ENCODE results near the gene PRSS53.
A peak's percentile ranks its signal among the peaks of the same experiment; 100 is the strongest.
"Not testable (repeated sequence)": the region's sequence is repeated elsewhere in the genome, so short reads cannot be mapped to it uniquely, and the experiment has no call there.

The PRSS53 gene

DNA sequence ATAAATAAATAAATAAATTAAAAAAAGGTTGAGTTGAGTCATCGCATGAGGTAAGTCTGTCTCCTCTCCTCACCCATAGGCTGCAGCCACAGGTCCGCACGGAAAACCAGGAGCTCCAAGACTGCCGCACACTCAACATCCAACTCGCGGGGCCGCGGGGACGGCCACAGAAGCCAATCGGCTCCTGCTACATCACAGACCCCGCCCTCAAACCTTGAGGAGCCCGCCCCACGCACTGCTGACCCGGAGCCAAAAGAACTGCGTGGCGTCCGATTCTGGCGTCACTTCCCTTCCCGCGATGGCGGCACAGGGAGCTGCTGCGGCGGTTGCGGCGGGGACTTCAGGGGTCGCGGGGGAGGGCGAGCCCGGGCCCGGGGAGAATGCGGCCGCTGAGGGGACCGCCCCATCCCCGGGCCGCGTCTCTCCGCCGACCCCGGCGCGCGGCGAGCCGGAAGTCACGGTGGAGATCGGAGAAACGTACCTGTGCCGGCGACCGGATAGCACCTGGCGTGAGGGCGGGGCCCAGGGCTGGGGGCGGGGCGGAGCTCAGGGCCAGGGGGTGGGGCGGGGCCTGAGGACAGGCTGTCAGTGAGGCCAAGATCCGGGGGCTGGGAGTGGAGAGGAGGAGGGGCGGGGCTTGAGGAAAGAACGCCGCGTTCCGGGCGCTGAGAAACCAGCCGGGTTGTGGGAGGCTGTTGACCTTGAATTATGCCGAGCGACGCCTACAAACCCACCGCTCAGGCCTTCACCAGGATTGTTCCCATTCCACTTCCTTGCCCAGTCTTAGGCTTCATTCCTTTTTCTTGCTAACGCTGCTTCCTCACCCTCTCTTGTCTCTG is 28.9 kb upstream of the PRSS53 start, which contains the start of gene KAT8:
TSS of gene KAT8 (plus strand) at position 281 of the 839 bp plus-strand sequence. CDS start at position 299, 18 bp downstream.
- DNase-seq, result peak; percentile 95 to 96

DNA sequence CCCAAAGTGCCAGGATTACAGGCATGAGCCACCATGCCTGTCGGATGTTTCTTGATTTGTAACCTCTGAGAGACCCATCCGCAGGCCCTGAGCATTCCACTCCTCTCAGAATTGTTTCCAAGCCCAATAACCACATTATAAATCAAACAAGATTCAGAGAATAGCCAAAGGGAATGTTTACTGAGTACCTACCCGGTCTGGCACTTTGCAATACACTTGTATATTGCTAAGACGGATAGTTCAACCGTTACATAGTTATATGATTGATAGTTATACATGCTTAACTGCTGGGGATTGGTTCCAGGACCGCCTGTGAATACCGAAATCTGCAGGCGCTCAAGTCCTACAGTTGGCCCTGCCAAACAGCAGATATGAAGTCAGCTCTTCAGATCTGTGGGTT is 25.7 kb upstream of the PRSS53 start:
- DNase-seq, result no peak

GRCh38 chr16:31113121-31114120 is 24.7 kb upstream of the PRSS53 start:
- no peak for DNase-seq

- DNase-seq, result no peak
Observed at GRCh38 chr16:31112711-31113110, 24.0 kb upstream of the PRSS53 start.

DNA sequence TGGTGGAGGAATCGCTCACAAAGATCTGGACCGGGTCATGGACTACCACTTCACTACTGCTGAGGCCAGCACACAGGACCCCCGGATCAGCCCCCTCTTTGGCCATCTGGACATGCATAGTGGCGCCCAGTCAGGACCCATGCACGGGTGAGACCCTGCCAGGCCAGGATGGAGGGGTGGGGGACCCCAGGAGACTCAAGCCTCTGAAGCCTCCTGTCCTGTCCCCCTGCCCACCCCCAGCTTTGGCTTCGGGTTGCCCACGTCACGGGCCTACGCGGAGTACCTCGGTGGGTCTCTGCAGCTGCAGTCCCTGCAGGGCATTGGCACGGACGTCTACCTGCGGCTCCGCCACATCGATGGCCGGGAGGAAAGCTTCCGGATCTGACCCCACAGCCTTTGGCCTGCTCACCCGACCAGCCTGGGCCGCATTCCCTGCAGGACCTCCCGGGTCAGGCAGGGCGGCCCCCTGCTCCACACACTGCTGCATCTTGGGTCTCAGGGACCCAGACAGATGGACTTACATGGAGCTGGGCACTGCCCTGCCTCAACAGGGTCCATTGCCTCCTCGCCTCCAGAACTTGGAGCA is 23.2 kb upstream of the PRSS53 start:
- no peak for DNase-seq

DNA sequence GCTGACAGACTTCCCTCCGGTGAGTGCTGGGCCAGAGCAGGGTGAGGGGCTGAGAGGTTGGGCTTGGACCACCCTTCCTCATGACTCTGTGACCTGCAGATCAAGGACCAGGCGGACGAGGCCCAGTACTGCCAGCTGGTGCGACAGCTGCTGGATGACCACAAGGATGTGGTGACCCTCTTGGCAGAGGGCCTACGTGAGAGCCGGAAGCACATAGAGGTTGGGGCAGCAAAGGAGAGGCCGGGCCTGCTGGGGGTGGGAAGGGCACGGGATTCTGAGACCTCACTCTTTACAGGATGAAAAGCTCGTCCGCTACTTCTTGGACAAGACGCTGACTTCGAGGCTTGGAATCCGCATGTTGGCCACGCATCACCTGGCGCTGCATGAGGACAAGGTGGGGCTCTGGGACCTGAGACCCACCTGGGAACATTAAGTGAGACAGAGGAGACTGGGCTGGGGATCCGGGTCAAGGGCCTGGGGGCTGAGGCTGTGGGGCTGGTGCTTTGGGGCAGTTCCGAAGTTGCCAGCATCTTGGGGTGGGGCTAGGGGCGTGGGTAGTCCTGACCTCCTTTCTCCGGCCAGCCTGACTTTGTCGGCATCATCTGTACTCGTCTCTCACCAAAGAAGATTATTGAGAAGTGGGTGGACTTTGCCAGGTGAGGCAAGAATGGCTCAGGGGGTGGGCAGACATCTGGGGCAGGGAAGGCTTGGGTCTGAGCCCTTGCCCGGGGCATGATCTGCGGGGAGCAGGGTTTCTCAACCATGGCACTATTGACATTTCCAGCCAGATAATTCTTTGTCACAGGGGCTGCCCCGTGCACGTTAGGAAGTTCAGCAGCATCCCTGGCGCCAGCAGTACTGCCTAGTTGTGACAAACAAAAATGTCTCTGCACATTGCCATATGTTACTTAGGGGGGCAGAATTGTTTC is 21.6 kb upstream of the PRSS53 start:
- no peak for DNase-seq

DNA sequence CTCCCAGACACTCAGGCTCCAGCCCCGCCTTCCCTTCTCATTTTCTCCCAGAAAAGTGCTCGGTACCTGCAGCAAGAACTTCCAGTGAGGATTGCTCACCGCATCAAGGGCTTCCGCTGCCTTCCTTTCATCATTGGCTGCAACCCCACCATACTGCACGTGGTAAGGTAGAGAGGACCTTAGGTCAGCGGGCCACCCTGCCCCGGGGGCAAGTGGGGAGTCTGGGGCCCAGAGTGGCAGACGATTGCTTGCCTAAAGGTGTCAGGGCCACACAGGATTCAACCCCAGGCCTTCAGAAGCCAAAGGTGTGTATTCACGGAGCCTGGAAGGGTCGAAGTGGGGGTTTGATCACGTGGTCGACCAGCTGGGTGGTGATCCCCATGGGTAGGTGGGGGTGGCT is 20.9 kb upstream of the PRSS53 start:
- no peak for DNase-seq

DNA sequence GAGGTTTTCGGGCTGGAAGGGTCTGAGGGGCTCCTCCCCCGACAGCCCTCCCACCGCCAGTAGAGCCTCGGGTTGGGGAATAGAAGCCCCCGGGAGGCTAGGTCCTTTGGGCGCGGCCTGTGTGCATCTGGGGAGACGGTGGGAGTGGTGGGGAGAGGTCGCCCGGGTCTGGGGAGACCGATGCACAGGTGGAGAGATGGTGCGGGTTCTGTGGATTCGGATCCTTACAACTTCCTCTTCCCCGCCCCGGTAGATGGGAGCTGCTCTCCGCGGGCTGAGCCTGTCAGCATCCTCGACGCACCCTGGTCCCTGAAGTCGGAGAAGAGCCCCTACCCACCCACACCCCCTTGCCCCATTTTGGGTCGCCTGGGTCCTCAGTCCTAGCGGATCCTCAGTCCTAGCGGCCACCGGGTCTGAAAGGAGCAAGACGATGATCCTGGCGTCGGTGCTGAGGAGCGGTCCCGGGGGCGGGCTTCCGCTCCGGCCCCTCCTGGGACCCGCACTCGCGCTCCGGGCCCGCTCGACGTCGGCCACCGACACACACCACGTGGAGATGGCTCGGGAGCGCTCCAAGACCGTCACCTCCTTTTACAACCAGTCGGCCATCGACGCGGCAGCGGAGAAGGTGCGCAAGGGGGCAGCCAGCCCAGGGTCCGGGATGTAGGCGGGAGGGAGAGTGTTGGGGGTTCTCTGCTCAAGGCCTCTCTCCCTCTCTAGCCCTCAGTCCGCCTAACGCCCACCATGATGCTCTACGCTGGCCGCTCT is 20.2 kb upstream of the PRSS53 start:
- DNase-seq, result no peak

DNA sequence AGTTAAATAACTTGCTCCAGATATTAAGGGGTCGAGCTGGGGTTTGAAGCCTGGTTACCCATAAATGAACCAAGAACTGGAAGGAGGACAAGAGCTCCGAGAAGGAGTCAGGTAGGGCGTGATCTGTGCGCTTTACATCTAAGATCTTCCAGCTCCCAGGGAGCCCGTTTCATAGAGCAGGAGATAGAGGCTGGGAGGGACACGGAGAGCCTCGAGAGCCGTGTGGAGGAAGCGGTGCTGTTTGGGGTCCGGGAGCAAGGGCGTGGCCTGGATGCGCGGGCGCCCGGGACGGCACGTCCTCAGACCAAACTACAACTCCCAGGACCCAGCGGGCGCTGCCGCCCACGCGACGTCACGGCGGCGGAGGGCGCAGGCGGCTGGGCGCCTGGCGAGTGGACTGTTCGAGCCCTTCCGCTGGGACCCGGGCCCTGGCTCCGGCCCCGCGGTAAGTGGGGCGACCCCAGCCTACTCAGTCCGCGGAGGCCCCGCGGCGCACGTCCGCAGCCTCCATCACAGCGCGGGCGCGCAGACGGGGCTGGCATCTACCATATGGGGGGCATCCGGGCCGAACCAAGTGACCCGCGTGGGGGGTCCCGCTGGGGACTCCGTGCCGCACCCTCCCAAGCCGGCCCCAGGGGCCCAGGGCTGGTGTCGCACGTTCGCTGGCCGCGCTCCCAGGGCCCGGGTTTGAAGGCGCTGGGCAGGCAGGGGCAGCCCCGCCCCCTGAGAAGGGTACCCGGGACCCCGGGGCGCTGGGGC is 19.5 kb upstream of the PRSS53 start, which contains the start of gene BCKDK:
TSS of gene BCKDK (plus strand) at position 352 of the 759 bp plus-strand sequence. CDS start 838 bp downstream, outside the sequence.
- peak; percentile 78 for DNase-seq

DNA sequence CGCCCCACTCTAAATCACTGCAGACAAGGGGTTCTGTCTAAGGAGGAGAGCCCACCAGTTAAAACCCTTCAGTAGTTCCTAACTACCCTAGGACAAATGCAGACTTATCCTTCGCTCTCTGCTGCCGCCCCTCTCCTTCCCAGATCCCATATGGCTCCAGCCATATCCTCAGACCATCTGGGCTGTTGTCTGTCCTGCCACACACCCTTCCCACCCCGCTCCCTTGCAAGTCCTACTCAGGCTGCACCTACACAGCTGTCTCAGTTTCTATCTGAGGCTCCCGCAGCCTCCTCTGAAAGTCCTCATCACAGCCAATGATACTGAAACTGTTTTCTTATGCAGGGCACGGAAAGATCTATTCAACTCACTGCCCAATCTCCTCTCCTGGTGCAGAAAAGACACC is 18.7 kb upstream of the PRSS53 start:
- peak; percentile 26 to 36 for DNase-seq

DNA sequence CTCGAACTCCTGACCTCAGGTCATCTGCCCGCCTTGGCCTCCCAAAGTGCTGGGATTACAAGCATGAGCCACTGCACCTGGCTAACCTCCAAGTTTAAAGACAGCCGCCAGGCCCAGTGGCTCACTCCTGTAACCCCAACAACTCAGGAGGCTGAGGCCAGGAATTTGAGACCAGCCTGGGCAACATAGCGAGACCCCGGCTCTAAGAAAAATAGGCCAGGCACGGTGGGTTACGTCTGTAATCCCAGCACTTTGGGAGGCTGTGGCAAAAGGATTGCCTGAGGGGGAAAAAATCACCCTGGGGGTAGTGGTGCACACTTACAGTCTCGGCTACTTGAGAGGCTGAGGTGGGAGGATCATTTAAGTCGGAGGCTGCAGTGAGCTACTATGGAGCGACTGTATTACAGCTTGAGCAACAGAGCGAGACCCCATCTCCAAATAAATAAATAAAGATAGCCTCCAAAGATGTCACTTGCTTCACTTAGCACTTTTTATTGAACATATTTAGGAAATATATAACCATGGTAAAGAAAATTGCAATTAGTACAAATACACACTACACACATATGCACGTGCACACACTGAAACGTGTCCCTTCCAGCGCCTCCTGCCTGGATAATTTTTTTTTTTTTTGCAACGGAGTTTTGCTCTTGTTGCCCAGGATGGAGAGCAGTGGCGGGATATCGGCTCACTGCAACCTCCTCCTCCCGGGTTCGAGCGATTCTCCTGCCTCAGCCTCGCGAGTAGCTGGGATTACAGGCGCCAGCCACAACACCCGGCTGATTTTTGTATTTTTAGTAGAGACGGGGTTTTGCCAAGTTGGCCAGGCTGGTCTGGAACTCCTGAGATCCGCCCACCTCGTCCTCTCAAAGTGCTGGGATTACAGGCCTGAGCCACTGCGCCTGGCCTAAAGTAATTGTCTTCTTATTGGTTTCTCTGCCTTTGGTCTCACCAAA is 18.0 kb upstream of the PRSS53 start:
- DNase-seq, result no peak

- peak; percentile 83 to 91 for DNase-seq
Observed at GRCh38 chr16:31105677-31106213, 17.0 kb upstream of the PRSS53 start.

GRCh38 chr16:31100876-31101641 is 12.3 kb upstream of the PRSS53 start:
- DNase-seq, result not testable (repeated sequence)

- DNase-seq, result no peak
Observed at GRCh38 chr16:31099860-31100638, 11.3 kb upstream of the PRSS53 start.

DNA sequence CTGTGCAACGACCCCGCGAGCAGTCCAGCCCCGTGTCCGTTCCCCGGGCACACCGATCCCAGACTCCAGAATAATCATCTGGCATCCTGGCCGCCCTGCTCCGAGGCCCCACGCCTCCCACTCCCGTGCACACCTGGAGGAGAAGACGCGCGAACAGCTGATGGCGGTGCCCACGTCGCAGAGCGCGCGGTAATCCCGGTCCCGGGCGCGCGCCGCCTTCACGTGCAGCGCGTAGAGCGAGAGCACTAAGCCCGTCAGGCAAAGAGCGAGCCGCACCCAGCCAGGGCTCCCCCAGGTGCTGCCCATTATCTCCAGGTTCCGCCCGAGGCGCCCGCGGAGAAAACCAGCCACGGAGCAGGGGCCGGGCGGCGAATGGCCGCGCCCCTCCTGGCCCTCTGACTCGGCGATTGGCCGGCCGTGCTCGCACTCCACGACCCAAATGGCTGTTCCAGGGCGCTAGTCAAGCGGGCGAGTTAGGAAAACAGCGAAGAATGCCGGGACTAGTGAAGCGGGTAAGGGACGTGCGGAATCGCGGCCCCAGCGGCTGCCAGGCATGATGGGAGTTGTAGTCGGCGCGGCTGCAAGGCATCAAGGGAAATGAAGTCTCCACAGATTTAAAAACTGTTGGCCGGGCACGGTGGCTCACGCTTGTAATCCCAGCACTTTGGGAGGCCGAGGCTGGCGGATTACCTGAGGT is 5.8 kb upstream of the PRSS53 start, which contains the start of gene VKORC1:
TSS of gene VKORC1 (minus strand) at position 374 of the 697 bp plus-strand sequence. CDS start at position 306, 68 bp downstream.
- DNase-seq, result peak; percentile 83 to 86

- no peak for DNase-seq
Observed at GRCh38 chr16:31094088-31094423, 5.3 kb upstream of the PRSS53 start.
